Mesendoderm (in vitro differentiated cells): ENCODE data around the gene GALNT18.

ENCODE experiments used
- DNase-seq: peaks from one replicate; pipeline ENCODE4 v3.0.0; 2013
- H2AK5ac ChIP-seq: 2 replicates; pipeline ENCODE4 v1.6.1; 2013; ENCODE audit warnings: low read length, inconsistent platforms
- H2BK120ac ChIP-seq: 2 replicates; pipeline ENCODE4 v1.6.1; 2013; ENCODE audit warnings: low read depth, mild to moderate bottlenecking, low read length, moderate library complexity, mixed read lengths
- H2BK15ac ChIP-seq: replicated peaks from 2 replicates; pipeline ENCODE4 v1.6.1; 2013; ENCODE audit warnings: low read depth, mild to moderate bottlenecking, moderate library complexity
- H2BK5ac ChIP-seq: 2 replicates; pipeline ENCODE4 v1.6.1; 2013; ENCODE audit warnings: low read length, inconsistent platforms
- H3K18ac ChIP-seq: 2 replicates; pipeline ENCODE4 v1.6.1; 2013; ENCODE audit warnings: mild to moderate bottlenecking, low read length, mixed read lengths
- H3K23ac ChIP-seq: one replicate; pipeline ENCODE4 v1.6.1; 2013; ENCODE audit warnings: low read length
- H3K27ac ChIP-seq: 2 replicates; pipeline ENCODE4 v1.5.1; 2013; ENCODE audit warnings: low read depth, mild to moderate bottlenecking, inconsistent platforms, low read length, moderate library complexity
- H3K27me3 ChIP-seq: 2 replicates; pipeline ENCODE4 v1.6.1; 2013; ENCODE audit warnings: low read length, control low read depth, mild to moderate bottlenecking, inconsistent platforms; ENCODE audit not compliant: insufficient read depth, poor library complexity
- H3K36me3 ChIP-seq: 2 replicates; pipeline ENCODE4 v1.6.1; 2013; ENCODE audit warnings: low read length, inconsistent platforms; ENCODE audit not compliant: control insufficient read depth, insufficient read depth
- H3K4ac ChIP-seq: one replicate; pipeline ENCODE4 v1.6.1; 2013; ENCODE audit warnings: low read depth, mild to moderate bottlenecking, low read length, moderate library complexity
- H3K4me1 ChIP-seq: 2 replicates; pipeline ENCODE4 v1.6.1; 2013; ENCODE audit warnings: low read depth, low read length, inconsistent platforms; ENCODE audit not compliant: control insufficient read depth
- H3K4me2 ChIP-seq: 2 replicates; pipeline ENCODE4 v1.6.1; 2013; ENCODE audit warnings: low read length
- H3K4me3 ChIP-seq: 2 replicates; pipeline ENCODE4 v1.5.1; 2013; ENCODE audit warnings: mild to moderate bottlenecking, low read length
- H3K56ac ChIP-seq: one replicate; pipeline ENCODE4 v1.6.1; 2013; ENCODE audit warnings: low read length
- H3K79me1 ChIP-seq: 2 replicates; pipeline ENCODE4 v1.6.1; 2013; ENCODE audit warnings: low read length, inconsistent platforms
- H3K79me2 ChIP-seq: 2 replicates; pipeline ENCODE4 v1.6.1; 2013; ENCODE audit warnings: mild to moderate bottlenecking, low read length; ENCODE audit not compliant: control insufficient read depth, insufficient read depth
- H3K9ac ChIP-seq: 2 replicates; pipeline ENCODE4 v1.6.1; 2013; ENCODE audit warnings: low read length, inconsistent platforms
- H4K5ac ChIP-seq: one replicate; pipeline ENCODE4 v1.6.1; 2013; ENCODE audit warnings: low read length
- H4K8ac ChIP-seq: one replicate; pipeline ENCODE4 v1.6.1; 2013; ENCODE audit warnings: low read depth, mild to moderate bottlenecking, control low read depth, low read length, moderate library complexity
- WGBS: extraction: QIAGEN DNeasy Blood & Tissue Kit; methylation state at CpG from one replicate; pipeline ENCODE4 v1.1.7; 2013; ENCODE audit warnings: low lambda C conversion rate, missing lambda C conversion rate; ENCODE audit not compliant: insufficient coverage; ENCODE audit errors: extremely low coverage; 5-methylcytosine and 5-hydroxymethylcytosine counted together

GALNT18 gene

DNA sequence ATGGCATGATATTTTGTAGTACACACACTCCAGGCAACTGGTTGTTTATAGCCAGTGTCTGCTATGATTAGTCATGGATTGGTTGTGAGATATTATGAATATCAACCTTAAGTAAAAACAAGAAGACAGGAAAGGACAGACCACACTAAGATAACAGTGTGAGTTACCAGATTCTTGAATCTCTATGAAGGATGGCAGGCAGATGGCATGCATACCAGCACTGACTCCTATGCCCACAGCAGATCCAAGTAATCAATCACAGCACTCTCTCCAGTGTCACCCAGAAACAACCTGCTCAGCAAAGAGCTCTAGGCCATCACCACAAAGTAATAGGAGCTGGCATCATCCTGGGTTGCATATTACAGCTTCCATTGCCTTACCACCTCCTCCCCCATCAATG is 116.6 kb downstream of the GALNT18 start:
- no peak overlapping the region for H3K4ac ChIP-seq
- peaks cover 7% of the 10 kb centered on the region for H3K4me1 ChIP-seq
- H3K23ac ChIP-seq = no peak overlapping the region
- H2BK5ac ChIP-seq = no peak overlapping the region
- no peak overlapping the region for H3K18ac ChIP-seq
- no peaks in the 10 kb centered on the region for H3K27me3 ChIP-seq
- no peak overlapping the region for H4K8ac ChIP-seq
- no peak overlapping the region for H3K27ac ChIP-seq
- H2BK120ac ChIP-seq = no peak overlapping the region
- H3K4me2 ChIP-seq = no peak overlapping the region
- H3K79me2 ChIP-seq = no peaks in the 10 kb centered on the region
- no peaks in the 10 kb centered on the region for H3K36me3 ChIP-seq
- H3K9ac ChIP-seq = no peak overlapping the region
- no peak overlapping the region for H2BK15ac ChIP-seq
- H3K79me1 ChIP-seq = no peaks in the 10 kb centered on the region
- H3K4me3 ChIP-seq = no peak overlapping the region
- no peak overlapping the region for H3K56ac ChIP-seq
- no peak for DNase-seq
- H4K5ac ChIP-seq = no peak overlapping the region
- H2AK5ac ChIP-seq = no peak overlapping the region

- H3K9ac ChIP-seq = no peak overlapping the region
- no peak for DNase-seq
- H3K79me2 ChIP-seq = no peaks in the 10 kb centered on the region
- H3K4ac ChIP-seq = no peak overlapping the region
- no peak overlapping the region for H3K4me3 ChIP-seq
- no peak overlapping the region for H4K5ac ChIP-seq
- no peak overlapping the region for H2BK120ac ChIP-seq
- H3K23ac ChIP-seq = no peak overlapping the region
- no peak overlapping the region for H4K8ac ChIP-seq
- H3K36me3 ChIP-seq = no peaks in the 10 kb centered on the region
- H3K79me1 ChIP-seq = no peaks in the 10 kb centered on the region
- H2BK15ac ChIP-seq = no peak overlapping the region
- no peaks in the 10 kb centered on the region for H3K27me3 ChIP-seq
- H2BK5ac ChIP-seq = no peak overlapping the region
- H2AK5ac ChIP-seq = no peak overlapping the region
- H3K4me2 ChIP-seq = no peak overlapping the region
- peaks cover 7% of the 10 kb centered on the region for H3K4me1 ChIP-seq
- no peak overlapping the region for H3K56ac ChIP-seq
- H3K18ac ChIP-seq = no peak overlapping the region
- no peak overlapping the region for H3K27ac ChIP-seq
Measured at GRCh38 chr11:11504071-11504470, 117.7 kb downstream of the GALNT18 start.

DNA sequence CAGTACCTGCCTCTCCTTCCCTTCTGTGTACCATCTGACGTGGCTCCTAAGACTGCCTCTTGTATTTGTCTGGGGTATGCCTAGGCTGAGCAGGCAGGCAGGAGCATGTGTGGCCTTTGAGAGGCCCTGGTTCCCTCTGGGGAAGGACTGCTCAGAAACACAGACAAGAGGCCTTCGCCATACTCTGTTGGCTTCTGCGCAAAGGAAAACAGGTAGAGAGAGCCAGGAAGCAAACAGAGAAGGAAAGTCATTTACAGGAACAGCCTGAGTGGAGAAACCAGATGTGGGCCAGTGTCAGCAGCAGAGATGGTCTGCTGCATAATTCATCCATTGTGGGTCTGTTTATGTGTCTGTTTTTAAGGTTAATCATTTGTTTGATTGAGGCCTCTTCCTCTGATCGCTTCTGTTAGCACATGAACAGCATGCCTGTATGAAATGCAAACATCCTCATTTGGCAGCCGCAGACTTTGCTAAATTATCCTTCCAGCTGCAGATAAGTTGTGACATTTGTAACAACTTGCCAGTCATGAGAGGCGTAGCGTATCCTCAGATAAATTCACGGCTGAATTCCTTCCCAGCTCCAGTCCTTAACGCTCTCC is 119.4 kb downstream of the GALNT18 start:
- peaks cover 7% of the 10 kb centered on the region for H3K4me1 ChIP-seq
- no peaks in the 10 kb centered on the region for H3K79me2 ChIP-seq
- no peak overlapping the region for H3K23ac ChIP-seq
- no peak overlapping the region for H3K4me2 ChIP-seq
- no peak overlapping the region for H3K9ac ChIP-seq
- H3K36me3 ChIP-seq = no peaks in the 10 kb centered on the region
- H3K79me1 ChIP-seq = no peaks in the 10 kb centered on the region
- WGBS = no CpG with 5 or more reads among the region's 9 CpGs
- no peaks in the 10 kb centered on the region for H3K27me3 ChIP-seq
- no peak for DNase-seq
- no peak overlapping the region for H3K27ac ChIP-seq
- no peak overlapping the region for H4K8ac ChIP-seq
- no peak overlapping the region for H3K4ac ChIP-seq
- H3K4me3 ChIP-seq = no peak overlapping the region
- H2BK15ac ChIP-seq = no peak overlapping the region
- no peak overlapping the region for H2BK5ac ChIP-seq
- H2BK120ac ChIP-seq = no peak overlapping the region
- H3K18ac ChIP-seq = no peak overlapping the region
- H2AK5ac ChIP-seq = no peak overlapping the region
- no peak overlapping the region for H4K5ac ChIP-seq
- H3K56ac ChIP-seq = peak overlapping the region; percentile 1

DNA sequence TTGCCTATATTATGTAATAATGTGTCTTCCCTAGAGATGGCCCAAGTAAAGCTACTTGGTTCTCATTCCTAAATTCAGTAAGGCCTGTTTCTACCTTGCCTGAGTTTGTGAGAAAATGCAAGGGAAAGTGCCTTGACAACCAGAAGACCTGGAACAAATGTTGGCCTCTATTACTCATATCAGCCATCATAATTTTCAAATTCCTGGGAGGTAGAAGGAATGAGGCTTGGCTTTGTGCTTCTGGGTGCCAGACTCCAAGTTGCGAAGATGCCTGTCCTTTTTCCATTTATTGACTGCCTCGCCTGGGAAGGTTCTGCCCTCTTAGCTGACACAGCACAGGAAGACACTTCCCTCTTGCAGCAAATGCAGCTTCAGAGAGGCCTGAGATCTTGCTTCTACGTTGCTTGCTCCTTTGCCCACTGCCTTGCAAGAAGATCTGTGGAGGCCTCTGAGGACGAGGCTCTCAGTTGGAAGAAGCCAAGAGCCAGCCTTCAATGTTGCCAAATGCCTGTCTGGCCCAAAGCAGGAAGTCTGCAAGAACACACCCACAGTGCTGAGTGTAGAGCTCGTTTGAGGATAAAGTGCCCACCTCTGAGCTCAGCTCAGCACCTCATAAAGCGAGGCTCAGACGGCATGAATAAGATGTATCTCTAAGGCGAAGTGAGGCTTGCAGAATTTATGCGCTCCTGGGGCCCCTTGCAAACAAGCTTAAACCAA is 120.1 kb downstream of the GALNT18 start:
- Histone ChIP-seq H3K56ac (no peak overlapping the region), H3K4me3 (no peak overlapping the region), H4K5ac (no peak overlapping the region), H3K27me3 (no peaks in the 10 kb centered on the region), H3K23ac (no peak overlapping the region), H2BK120ac (no peak overlapping the region), H3K4me2 (no peak overlapping the region), H2BK5ac (no peak overlapping the region), H2BK15ac (no peak overlapping the region), H3K18ac (no peak overlapping the region), H3K79me2 (no peaks in the 10 kb centered on the region), H3K4ac (no peak overlapping the region), H3K27ac (no peak overlapping the region), H3K4me1 (peaks cover 7% of the 10 kb centered on the region), H3K79me1 (no peaks in the 10 kb centered on the region), H4K8ac (no peak overlapping the region), H3K36me3 (no peaks in the 10 kb centered on the region), H3K9ac (no peak overlapping the region), H2AK5ac (no peak overlapping the region)
- DNase-seq = no peak
- WGBS = no CpG with 5 or more reads among the region's 9 CpGs

DNA sequence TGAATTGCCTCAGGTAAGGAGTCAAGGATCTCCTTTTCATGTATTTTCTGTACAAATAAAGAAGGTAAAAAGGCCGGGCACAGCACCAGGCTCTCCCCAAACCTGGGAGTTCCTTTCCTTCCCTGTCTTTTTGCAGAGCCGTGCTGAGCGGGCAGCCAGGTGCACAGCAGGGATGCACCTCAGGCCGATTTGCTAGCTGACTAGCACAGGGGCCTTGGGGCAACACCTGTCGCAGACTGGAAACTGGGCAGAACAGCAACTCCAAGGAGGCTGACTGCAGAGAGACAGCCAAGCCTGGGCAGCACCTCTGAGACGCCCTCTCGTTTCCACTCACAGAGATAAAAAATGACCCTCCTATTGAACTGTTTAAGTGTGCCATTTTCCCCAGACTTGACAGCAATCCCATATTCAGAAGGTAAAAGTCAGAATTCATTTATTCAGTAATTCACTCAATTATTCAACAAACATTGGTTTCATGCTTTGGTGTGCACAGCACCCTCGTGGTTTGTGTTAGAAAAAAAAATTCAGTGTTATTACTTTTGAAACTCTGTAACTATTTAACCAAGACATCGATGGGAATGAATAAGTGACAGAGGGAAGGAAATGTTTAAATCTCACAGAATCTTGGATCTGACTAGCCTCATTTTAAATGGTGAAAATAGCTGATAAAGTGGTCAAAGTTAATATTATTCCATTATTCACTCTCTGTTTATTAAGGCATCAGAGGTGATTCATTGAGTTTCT is 120.9 kb downstream of the GALNT18 start:
- Histone ChIP-seq H3K36me3 (no peaks in the 10 kb centered on the region), H3K23ac (no peak overlapping the region), H3K18ac (no peak overlapping the region), H3K56ac (no peak overlapping the region), H3K9ac (no peak overlapping the region), H2BK120ac (no peak overlapping the region), H2BK15ac (no peak overlapping the region), H3K27me3 (no peaks in the 10 kb centered on the region), H2AK5ac (no peak overlapping the region), H3K4me3 (no peak overlapping the region), H3K79me2 (no peaks in the 10 kb centered on the region), H3K27ac (no peak overlapping the region), H4K5ac (no peak overlapping the region), H3K4me1 (peaks cover 7% of the 10 kb centered on the region), H3K4ac (no peak overlapping the region), H3K4me2 (no peak overlapping the region), H2BK5ac (no peak overlapping the region), H3K79me1 (no peaks in the 10 kb centered on the region), H4K8ac (no peak overlapping the region)
- WGBS = no CpG with 5 or more reads among the region's 9 CpGs
- DNase-seq = no peak
